ENCODE results near the gene CASP1.
A peak's percentile ranks its signal among the peaks of the same experiment; 100 is the strongest.
"Not testable (repeated sequence)": the region's sequence is repeated elsewhere in the genome, so short reads cannot be mapped to it uniquely, and the experiment has no call there.

CASP1 gene

DNA sequence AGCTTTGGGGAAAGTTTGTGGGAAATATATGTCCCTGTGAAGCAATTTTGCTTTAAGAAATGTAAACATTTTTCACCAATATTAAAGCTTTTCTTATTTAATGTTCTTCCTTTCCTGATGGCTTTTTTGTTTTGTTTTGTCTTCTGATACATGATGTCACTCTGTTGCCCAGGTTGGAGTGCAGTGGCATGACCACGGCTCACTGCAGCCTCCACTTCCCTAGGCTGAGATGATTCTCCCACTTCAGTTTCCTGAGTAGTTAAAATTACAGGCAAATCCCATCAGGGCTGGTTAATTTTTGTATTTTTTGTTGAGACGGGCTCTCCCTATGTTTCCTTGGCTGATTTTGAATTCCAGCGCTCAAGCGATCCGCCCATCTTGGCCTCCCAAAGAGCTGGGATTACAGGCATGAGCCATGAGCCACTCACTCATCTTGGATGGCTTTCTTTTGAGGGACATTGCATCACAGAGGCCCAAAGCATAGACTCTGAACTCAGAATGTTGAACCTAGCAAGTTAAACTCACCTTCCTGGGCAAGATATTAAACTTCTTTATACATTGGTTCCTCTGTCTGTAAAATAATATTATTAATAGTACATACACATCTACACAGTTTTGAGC lies 10.8 kb upstream of the CASP1 start:
- no peak for DNase-seq

DNA sequence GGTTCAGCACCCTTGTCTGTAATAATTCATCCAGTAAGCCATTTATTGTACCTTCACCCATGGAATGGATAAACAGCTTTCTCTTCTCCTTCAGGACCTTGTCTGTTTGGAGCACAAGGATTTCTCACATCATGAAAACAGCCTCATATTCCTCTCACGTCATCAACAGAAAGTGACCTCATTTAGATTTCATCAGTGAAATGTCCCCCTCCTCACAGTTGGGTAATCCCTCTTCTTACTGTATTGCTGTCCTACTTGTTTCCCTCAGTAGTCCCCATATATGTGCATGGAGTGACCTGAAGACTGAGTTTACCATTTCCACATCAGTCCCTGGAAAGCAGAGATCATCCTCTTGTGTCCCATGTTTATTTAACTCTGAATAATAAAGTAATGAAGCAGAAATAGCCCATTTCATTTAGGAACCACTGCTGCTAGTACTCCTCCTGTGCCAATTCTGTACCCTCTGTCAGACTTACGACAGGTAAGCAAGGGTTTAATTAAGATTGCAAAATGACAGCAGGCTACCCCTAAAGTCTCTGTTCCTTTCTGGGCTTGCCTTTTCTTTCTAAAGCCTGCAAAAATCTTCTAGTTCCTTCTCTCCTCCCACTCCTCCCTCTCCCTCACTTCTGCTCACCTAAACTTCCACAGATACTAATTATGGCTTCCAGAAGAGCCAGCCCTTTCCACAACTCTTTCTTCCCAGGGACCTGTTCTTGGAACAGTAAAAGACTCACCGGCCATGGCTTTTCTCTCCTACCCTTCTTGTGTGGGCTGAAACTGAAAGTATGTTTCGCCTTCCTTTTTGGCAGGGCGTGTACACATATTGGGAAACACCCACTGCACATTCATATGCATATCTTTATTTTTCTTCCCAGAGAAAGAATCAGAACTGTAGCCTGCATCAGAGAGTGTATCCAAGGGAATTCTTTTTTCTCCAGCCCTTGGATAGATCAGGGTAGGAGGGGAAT lies 9.9 kb upstream of the CASP1 start, which contains the start of gene CARD16:
CARD16 (minus strand) TSS at position 779 of the 968 bp plus-strand sequence; CDS start at position 741, 38 bp downstream.
- peak in 3 of 5 donors; percentile 4 to 74 (median 23) for DNase-seq

DNA sequence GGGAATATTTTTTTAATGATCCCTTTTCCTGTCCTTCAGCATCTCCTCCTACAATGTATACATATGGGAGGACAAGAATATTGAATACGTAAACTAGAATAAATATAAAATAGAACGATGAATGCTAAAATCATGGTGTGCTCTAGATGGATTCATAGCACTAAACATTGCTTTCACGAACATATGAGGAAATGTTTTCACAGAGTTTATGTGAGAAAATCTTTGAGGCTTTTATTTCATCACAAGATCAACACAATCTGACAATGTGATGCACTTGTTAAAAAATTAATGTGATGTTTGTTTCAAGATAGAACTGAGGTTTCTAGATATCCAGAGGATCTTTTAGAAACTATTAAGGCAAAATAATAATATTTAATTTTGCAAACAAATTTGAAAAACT lies 7.2 kb upstream of the CASP1 start:
- no peak for DNase-seq

DNA sequence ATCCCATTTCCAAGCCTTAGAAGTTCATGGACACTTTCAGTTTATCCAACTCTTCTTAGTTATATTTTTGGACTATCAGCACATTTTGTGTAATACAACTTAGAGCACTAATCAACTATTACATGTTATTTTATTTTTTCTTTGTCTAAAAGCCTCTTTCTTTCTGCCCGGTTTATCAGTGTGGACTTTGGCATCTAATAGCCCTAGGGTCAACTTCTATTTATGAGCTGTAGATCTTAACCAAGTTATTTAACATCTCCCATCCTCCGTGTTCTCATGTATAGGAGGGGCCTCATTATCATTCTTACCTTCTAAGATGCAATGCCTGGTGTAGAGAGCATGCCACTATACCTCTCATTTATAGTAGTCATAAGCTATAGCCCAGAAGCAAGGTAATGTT lies 5.8 kb upstream of the CASP1 start:
- DNase-seq = no peak

DNA sequence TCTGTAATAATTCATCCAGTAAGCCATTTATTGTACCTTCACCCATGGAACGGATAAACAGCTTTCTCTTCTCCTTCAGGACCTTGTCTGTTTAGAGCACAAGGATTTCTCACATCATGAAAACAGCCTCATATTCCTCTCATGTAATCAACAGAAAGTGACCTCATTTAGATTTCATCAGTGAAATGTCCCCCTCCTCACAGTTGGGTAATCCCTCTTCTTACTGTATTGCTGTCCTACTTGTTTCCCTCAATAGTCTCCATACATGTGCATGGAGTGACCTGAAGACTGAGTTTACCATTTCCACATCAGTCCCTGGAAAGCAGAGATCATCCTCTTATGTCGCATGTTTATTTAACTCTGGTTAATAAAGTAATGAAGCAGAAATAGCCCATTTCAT lies 556 bp downstream of the CASP1 start:
- not testable (repeated sequence) for DNase-seq

DNA sequence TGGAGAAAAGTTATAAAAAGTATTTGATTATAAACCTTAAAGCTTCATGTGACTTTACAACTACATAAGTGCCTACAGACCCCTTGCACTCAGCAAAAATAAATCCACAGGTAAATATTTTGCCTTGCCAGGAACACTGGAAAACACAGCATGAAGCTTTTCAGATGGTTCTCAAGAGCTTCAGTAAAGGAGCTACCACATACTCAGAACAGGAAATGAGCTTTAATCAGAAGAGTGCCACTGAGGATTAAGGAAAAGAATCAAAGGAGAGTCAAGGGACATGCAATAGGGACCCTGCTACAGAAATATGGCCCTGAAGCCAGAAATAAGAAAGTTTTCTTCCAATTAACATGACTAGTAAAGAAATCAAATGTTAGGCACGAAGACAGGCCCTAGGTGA lies 1.2 kb downstream of the CASP1 start:
- peak in 1 of 5 donors; percentile 12 for DNase-seq

GRCh38 chr11:105033343-105033742 lies 1.6 kb downstream of the CASP1 start:
- DNase-seq = no peak

GRCh38 chr11:105032495-105032894 lies 2.4 kb downstream of the CASP1 start:
- DNase-seq = no peak

GRCh38 chr11:105027678-105028077 lies 7.3 kb downstream of the CASP1 start:
- no peak for DNase-seq

DNA sequence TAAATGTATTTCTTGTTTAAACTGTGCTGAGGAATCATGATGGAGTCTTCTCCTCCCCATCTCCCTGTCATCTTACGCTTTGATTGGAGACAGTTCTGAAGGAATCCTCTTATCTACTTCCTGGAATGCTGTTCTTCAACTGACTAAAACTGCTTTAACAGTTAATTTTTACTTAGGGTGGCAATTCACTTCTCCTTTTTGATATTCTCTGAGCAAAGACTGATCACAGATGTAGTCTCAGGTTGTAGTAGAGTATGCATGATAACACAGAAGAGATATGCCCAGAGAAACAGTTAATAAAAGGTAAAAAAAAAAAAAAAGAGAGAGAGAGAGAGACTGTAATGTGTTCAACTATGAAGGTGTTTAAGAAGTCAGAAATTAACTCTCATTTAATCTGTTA lies 10.6 kb downstream of the CASP1 start:
- DNase-seq = no peak

DNA sequence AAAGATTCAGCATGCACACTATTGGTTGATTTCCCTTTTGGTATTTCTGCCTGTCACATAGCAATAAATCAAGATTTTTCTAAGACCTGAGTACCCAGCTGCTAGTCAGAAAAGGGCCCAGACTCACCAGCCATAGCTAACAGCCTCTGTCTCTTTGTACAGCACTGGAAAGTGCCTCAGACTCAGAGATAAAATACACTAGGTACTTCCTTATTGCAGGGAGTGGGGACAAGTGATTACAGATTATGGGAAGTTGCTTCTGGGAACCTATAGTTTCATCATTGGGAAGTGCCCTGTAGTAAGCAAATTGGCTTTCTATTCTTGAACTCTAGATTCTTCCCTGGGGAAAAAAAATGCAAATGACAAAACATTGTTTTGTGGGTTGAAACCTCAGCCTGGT lies 11.9 kb downstream of the CASP1 start, which contains the start of gene CASP5:
CASP5 (minus strand) TSS at position 166 of the 400 bp plus-strand sequence; CDS start at position 134, 32 bp downstream.
- DNase-seq = no peak

GRCh38 chr11:105022527-105022926 lies 12.4 kb downstream of the CASP1 start:
- DNase-seq = no peak

- no peak for DNase-seq
Observed at GRCh38 chr11:105007463-105007862, 27.5 kb downstream of the CASP1 start.

GRCh38 chr11:105005451-105005845 lies 29.5 kb downstream of the CASP1 start:
- no peak for DNase-seq

DNA sequence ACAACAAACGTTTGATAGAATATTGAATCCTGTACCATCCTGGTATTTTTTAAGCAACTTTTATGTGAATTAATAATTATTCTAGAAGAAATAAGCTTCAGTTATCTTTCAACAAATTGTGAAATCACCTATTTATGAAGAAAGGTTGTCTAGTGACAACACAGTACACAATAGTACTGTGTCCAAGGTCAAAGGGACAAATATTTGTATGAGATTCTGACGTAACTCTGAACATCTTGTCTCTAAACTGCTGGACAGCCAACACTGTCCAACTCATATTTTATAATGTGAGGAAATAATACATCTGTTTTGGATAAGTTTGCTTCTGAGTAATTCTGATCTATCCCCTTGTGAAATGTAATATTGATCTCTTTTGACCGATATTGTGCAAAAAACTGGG lies 30.9 kb downstream of the CASP1 start:
- DNase-seq = no peak

- no peak for DNase-seq
Observed at GRCh38 chr11:105003151-105003550, 31.8 kb downstream of the CASP1 start.

GRCh38 chr11:105000797-105001196 lies 34.1 kb downstream of the CASP1 start:
- DNase-seq = peak; percentile 8 to 48 (median 23)

DNA sequence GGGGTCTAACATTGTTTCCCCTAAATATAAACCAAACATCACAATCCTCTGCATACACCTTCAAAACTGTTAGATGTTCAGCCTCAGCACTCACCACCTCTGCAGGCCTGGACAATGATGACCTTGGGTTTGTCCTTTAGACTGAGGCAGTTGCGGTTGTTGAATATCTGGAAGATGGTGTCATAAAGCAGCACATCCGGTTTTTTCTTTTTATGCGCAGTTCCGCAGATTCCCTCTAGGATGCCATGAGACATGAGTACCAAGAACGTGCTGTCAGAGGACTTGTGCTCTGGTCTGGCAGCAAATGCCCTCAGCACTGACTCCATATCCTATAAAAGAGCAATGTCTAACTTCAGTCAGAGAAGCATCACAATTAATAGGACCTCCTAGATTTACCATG lies 34.8 kb downstream of the CASP1 start:
- peak in 1 of 5 donors; percentile 15 for DNase-seq

DNA sequence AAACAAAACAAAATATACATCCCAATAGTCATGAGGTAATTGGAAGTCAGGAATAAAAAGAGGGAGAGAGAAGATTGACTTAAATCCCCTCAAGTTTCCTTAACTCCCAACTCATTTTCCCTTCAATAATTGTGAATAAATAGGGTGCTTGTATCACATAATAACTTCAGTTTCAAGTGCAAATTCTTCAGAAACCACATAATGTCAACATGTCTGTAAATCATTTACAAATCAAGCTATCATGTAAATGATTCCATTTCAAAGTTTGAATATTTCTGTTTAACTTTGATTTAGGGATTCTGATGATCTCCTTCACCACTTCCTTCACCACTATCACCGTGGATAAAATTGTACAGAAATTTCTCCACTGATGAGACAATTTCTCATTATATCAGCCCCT lies 35.2 kb downstream of the CASP1 start:
- DNase-seq = no peak

- DNase-seq = no peak
Observed at GRCh38 chr11:104997288-104997687, 37.7 kb downstream of the CASP1 start.

DNA sequence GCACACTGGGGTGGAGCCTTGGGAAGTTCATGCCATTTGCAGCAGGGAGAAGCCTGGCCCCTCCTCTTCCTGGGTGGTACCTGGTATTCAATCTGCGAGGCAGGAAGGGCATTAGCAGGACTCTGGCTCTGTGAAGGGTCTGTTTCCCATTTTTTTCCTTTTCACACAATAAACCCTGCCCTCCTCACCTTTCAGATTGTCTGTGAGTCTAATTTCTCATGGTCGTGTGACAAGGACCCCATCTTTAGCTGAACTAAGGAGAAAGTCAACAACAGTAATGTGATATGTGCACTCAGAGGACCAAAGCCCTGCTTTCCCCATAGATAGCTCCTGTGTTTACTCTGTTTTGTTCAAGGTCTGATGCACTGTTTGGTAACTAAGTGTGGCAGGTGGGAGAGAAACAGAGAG lies 39.9 kb downstream of the CASP1 start:
- DNase-seq = no peak

- no peak for DNase-seq
Observed at GRCh38 chr11:104992781-104993180, 42.2 kb downstream of the CASP1 start.

DNA sequence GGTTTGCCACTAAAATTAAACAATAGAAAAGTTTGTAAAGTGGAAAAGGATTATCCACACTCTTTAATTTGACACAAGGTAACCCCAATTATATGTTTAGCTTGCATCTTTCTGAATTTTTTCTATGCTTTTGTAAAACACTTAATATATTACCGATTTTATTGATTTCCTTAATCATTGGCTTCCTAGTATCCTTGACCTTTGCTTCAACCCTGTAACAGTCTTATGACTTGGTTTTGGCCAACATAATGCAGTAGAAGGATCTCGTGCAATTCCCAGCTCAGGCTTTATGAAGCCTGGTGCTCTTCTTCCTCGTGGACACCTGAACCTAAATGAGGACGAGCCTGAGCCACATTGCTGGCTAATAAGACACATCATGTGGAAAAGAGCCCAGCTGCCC lies 43.0 kb downstream of the CASP1 start:
- no peak for DNase-seq

GRCh38 chr11:104984808-104985207 lies 50.1 kb downstream of the CASP1 start:
- DNase-seq = no peak
